RWPE1 (cell line): Measurements from ENCODE around the gene FAM136A.

ENCODE experiments used
- CTCF ChIA-PET: fragments of 350-600 bp; sonication (Branson Sonifier 250); formaldehyde crosslinking; extraction: SDS; loops from one replicate; lab custom pipeline; 2021; lab: Yijun Ruan, JAX
- POLR2A ChIA-PET: fragments of 400-600 bp; formaldehyde crosslinking; extraction: SDS; loops from one replicate; lab custom pipeline; 2020; ENCODE audit warnings: antibody characterized with exemption; ENCODE audit not compliant: low non-redundant PET; lab: Yijun Ruan, JAX
- DNase-seq: peaks from one replicate; pipeline ENCODE4 v3.0.0; 2012; ENCODE audit warnings: low spot score
- H3K27ac ChIP-seq: fragments of 450-650 bp; 2 replicates; pipeline ENCODE4 v1.5.1; 2017
- TF ChIP-seq, protein P1 (sequence below): fragments of 450-650 bp; conservative IDR thresholded peaks from 2 replicates; pipeline ENCODE4 v1.5.1; 2017; ENCODE audit warnings: low read depth, mild to moderate bottlenecking

FAM136A gene

DNA sequence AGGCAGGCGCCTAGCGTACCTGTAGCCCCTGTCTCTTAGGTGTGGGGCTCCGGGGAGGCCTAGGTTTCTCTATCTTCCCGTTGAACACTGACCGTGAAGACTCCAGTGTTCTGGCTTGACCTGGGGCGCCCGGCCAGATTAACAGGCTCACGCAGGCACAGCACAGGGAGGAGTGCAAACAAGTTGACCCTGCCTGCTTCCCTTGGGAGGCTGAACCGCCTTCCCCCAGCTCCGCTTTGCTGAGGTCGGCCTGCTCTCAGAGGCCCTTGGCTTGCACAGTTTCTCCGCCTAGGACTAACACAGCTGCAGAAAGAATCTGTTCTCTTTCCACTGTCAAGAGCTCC lies 43.4 kb downstream of the FAM136A start:
- TF ChIP-seq, protein P1, sequence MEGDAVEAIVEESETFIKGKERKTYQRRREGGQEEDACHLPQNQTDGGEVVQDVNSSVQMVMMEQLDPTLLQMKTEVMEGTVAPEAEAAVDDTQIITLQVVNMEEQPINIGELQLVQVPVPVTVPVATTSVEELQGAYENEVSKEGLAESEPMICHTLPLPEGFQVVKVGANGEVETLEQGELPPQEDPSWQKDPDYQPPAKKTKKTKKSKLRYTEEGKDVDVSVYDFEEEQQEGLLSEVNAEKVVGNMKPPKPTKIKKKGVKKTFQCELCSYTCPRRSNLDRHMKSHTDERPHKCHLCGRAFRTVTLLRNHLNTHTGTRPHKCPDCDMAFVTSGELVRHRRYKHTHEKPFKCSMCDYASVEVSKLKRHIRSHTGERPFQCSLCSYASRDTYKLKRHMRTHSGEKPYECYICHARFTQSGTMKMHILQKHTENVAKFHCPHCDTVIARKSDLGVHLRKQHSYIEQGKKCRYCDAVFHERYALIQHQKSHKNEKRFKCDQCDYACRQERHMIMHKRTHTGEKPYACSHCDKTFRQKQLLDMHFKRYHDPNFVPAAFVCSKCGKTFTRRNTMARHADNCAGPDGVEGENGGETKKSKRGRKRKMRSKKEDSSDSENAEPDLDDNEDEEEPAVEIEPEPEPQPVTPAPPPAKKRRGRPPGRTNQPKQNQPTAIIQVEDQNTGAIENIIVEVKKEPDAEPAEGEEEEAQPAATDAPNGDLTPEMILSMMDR, result no peak
- CTCF ChIA-PET, result interaction anchor here (0.7 kb wide), 1 partner anchor 61 kb away, joined by 4 read pairs; no protein-coding TSS in a partner anchor
- POLR2A ChIA-PET, result interaction anchor here (0.5 to 1.8 kb wide), 3 partner anchors 21 to 35 kb away, joined by 3 to 7 read pairs (median 5); partner anchors contain the start of gene SNRPG
- peak; percentile 15 for DNase-seq
- H3K27ac ChIP-seq, result peak overlapping the region; percentile 96

DNA sequence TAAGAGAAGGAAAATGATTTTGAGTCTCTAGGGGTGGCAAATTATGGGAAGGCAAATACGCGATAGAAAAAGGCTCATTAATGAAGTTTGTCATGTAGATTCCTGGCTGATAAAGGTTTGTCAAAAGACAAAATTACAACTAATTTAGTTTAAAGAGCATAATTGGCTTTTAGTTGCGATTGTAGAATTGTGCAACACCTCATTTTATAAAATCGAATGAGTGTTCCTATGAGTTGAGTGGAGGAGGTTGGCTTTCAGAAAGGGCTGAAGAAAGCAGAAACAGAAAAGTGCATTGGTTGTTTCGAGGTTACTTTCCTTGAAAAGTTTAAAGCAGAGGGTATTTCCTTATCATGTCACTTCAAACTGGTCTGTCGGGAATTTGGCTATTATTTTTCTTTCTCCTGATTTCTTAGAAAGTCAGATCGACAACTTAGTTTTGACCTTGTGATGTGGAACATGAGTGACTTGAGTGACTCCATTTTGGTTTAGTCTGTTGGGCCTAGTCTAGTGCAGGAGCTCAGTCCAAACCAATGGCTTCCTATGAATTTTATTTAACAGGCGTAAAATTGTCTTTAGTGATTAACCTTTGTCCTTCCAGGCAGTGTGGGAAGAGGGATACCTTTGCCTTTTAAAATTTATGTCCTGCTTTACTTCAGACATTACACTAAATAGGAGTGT lies 46.1 kb downstream of the FAM136A start:
- DNase-seq, result no peak
- POLR2A ChIA-PET, result no interaction called here
- TF ChIP-seq, protein P1, result no peak
- H3K27ac ChIP-seq, result no peak overlapping the region
- CTCF ChIA-PET, result interaction anchor here (0.7 kb wide), 1 partner anchor 356 kb away, joined by 4 read pairs; no protein-coding TSS in a partner anchor

DNA sequence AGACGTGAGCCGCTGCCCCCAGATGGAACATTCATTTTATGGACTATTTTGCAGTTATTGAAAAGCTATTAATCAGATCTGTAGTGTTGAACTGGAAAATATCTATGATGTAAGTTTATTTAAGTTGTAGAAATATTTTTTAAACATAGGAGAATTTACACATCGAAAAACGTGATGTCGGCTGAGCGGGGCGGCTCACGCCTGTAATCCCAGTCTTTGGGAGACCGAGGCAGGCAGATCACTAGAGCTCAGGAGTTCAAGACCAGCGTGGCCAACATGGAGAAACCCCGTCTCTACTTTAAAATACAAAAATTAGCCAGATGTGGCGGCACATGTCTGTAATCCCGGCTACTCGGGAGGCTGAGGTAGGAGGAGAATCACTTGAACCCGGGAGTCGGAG lies 51.4 kb downstream of the FAM136A start:
- TF ChIP-seq, protein P1, result no peak
- CTCF ChIA-PET, result no interaction called here
- no peak overlapping the region for H3K27ac ChIP-seq
- no peak for DNase-seq
- POLR2A ChIA-PET, result no interaction called here

DNA sequence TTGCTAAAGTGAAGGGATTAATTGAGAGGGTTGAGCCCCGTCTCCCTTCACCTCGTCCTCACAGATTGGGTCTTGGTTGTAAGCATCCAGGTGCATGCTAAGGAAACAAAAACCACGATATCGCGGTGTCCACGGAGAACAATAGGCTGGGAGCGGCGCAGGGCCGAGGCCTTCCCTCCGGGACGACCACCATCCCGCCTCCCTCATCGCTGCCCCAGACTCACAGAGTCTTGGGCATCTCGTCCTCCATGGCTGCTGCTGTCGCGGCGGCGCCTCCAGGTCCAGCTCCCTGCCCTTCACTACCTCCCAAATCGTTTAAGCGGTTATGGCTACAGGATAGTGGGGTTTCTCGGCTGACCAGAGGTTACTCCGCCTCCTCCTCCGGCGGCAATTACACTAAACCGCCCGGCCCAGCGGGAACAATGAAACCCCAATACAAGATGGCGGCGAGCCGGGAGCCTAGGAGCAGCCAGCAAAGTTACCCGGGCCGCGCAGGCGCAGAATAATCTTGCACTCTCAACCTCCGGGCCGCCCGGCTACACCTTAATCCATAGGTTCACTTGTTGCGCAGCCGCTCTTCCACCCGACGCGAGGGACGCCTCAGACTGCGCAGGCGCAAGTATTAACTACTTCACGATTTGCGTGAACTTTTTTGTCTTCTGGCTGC lies 53.6 kb downstream of the FAM136A start, which contains the start of gene TIA1:
TIA1 (minus strand) TSS at position 448 of the 667 bp plus-strand sequence; CDS start at position 250, 198 bp downstream.
- POLR2A ChIA-PET, result no interaction called here
- TF ChIP-seq, protein P1, result no peak
- DNase-seq, result peak; percentile 98
- CTCF ChIA-PET, result no interaction called here
- H3K27ac ChIP-seq, result peak within 1 kb of the TSS; percentile 96

DNA sequence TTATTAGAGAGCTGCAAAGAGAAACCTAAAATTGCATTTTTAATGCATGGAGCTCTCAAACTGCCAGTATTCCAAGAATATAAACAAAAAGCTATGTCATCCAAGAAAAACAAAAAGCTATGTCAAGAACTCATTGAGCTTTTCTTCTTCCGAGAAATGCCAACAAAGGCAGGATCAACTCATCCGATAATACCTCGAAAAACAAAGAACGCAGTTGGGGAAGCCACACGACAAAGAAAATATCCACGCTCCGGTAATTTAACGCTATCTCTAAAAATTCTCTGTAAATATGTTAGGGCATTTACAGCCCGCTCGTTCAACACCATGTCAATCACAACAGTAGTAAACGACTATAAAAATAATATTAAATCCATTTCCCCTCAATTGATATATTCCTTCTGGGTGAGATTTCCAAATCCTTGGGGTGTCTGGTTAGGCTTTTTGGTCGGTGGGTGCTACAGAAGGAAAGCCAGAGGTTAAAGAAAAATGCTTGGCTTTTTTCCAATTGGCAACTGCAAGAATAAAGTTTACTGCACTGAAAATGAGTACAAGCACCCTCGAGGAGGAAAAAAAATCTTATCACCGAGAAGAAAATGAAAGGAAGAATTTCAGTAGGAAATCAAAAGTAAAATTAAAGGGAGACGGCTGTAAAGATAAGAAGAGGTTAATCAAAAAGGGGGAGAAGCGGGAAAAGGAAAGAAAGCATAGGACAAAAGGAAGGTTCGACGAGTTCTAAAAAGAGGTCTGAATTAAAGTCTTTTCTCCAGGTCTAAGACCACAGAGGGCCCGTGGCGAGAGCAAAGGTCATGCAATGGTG lies 54.3 kb downstream of the FAM136A start:
- POLR2A ChIA-PET, result interaction anchor here (0.9 to 1.0 kb wide), 2 partner anchors 10 to 46 kb away, joined by 3 to 5 read pairs; partner anchors contain the start of genes PCYOX1 and SNRPG
- DNase-seq, result peak; percentile 5
- TF ChIP-seq, protein P1, result no peak
- CTCF ChIA-PET, result no interaction called here
- H3K27ac ChIP-seq, result peak overlapping the region; percentile 96
